ENCODE measurements around the gene NCAM1.

GRCh38 chr11:113188371-113188834 is 227.2 kb downstream of the NCAM1 start:
- TF ChIP-seq CTCF (IDR thresholded peaks at IDR 0.05; ENCODE audit: insufficient read depth, low read length) (no peak), REST (IDR thresholded peaks at IDR 0.05; ENCODE audit: insufficient replicate concordance, low read depth) (no peak)

All from HL-60 (cell line).